Lower leg skin (tissue), 3 donors: ENCODE results near the gene PTPRN2.

ENCODE experiments used
- CTCF ChIP-seq, 3 donors: fragments of 450-650 bp; IDR thresholded peaks; one replicate each; pipeline ENCODE4 v1.5.1; 2016; ENCODE audit warnings: antibody characterized with exemption in 3 of 3, mild to moderate bottlenecking in 3 of 3, moderate library complexity in 2 of 3
- POLR2A ChIP-seq, 2 donors: fragments of 450-650 bp; IDR thresholded peaks; one replicate each; pipeline ENCODE4 v1.6.1; 2016 to 2017; ENCODE audit warnings: antibody characterized with exemption in 2 of 2, mild to moderate bottlenecking in 1 of 2, moderate library complexity in 1 of 2

- TF ChIP-seq POLR2A (IDR thresholded peaks at IDR 0.05) (no peak), CTCF (IDR thresholded peaks at IDR 0.05) (no peak)
Observed at GRCh38 chr7:158344706-158345300, 242.8 kb downstream of the PTPRN2 start.
